SW 1271 (cell line): Measurements from ENCODE around the gene ARMCX6.
"Not testable (repeated sequence)": the region's sequence is repeated elsewhere in the genome, so short reads cannot be mapped to it uniquely, and the experiment has no call there.

Experiments used
- DNase-seq, 2 experiments: peaks; one replicate each; lab custom pipeline; 2025; lab: John Stamatoyannopoulos, UW

Gene ARMCX6

DNA sequence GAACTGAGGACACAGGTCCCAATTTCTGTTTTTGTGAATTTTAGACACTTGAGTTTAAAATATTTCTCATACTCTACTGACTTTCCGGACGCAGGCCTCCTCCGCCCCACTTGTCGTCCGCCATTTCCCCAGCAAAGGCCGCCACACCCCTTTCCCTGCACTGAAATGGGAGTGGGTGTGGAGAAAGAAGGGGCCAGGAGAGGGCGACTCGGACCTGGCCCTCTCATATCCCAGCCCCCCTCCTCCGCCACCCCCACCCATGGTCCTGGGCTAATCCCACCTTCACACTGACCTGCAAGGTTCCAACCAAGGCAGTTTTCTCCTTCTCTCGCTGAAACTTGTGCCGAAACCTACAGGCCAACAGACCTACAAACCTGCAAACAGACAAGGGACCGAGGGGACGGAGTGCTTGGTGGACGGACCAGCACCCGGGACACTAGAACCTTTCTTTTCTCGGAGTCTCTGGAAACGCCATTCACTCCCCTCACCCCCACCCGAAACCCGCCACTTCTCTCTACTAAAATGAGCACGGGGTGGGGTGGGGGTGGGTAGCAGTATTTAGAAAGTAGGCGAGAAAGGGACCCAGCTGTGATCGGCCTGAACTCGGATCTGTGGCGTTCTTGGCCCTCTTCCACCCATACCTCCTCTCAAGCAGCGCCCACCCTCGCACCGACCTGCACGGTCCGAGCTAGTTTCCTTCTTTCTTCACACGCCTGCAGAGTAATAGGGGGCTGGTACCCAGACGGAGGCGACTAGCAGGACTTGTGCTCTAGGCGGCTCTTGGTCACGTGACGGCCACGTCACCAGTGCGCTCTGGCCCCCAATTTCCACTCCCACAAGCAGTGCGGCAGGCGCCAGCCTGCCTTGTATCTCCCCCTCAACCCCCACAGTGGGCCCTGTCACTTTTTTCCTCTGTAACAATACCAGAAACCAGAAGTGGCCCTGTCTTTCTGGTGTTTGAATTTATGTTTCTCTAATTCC is at the start of gene ARMCX6:
Gene ARMCX6 (minus strand): TSS at position 790 of the 981 bp plus-strand sequence. CDS start 1,380 bp downstream, outside the sequence.
- DNase-seq = peak; percentile 0 to 29

- DNase-seq = no peak
These were observed 41.8 kb upstream of the ARMCX6 start, which contains the start of gene ARMCX2 for GRCh38 chrX:101659601-101660063. Gene ARMCX2, minus strand, starts transcription at chrX:101659850. Its CDS starts 2,262 bp downstream, at chrX:101657588.

DNA sequence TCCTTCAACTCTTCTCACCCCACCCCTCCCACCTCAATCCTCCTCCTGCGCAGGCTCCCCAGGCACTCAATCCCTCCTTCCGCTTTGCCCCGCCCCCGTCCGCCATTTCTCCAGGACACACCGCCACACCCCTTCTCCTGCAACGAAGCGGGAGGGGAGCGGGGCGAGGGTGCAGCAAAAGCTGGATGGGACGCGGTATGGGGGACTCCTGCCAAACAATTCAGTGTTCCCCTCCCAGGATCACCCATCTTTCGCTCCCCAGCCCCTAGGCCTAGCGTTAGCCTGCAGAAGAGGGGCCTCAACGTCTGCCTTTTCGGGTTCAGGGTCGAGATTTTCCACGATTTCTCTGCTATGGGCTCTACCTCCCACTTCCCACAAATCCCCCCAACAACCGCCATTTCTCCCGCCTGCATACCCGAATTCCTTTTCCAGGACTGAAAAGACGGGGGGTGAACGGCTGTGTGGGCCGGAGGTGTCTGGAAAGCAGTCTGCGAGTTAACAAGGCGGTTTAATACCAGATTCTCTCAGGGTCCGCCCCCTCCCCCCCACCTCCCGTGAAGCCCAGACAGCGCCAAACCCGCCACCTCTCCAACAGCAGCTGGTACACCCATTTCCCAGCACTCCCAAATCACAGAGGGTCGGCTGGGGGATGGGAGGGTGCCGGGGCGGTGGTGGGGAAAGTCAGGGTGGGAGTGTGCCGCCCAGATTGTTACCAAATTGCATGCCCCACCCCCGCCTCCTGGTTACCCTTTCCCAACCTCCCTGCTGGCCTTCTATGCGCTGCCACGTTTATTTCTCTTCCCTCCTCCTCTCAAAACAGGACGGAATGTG is 41.1 kb upstream of the ARMCX6 start:
- DNase-seq = peak; percentile 21 to 22

DNA sequence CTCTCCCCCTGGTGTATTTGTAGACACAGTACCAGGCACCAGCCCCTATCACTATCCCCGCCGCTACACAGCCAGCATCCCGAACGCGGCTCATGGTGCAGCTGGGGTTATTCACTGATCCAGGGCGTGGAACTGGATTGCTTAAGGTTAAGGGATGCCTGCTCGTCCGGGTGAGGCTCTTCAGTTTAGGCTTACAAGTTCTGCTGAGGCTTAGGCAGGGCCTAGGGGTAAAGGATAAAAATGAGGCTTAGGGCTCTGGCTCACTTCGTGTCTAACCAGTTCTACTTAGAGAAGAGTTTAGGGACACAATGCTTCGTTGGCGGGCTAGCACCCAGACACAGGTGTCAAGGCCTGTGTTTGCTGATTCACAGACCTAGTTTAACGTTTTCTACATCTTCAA is 39.7 kb upstream of the ARMCX6 start:
- DNase-seq = no peak

DNA sequence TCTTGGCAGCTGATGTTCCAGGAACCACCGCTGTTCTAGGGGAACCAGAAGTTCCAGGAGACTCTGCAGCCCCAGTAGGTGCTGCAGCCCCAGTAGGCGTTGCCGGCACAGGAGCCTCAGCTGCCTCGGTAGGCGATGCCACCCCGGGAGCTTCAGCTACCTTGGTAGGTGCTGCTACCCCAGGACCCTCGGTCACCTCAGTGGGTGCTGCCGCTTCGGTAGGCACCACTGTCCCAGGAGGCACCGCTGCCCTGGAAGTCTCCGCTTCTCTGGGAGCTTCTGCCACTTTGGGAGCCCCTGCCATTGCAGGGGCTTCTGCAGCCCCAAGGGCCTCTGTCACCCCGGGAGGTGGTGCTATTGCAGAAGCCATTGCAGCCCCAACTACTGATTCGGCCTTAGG is 39.0 kb upstream of the ARMCX6 start:
- DNase-seq = no peak

DNA sequence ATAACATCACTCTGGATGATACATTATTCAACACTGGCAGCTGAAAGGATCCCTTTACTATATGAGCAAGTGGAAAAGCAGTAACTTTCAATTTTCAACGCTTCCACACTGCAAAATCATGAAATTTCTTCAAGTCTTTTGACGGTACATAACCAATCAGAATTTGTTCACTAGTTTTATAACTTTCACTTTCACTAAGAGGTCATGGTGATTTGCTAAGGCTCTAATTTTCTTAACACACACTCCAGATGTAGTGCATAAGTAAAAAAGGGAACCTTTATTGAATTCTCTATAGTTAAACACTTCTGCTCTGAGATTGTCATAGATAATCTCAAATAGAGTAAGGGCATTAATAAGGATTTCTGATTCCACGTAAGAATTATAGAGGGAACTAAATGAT is 37.7 kb upstream of the ARMCX6 start:
- DNase-seq = no peak

- not testable (repeated sequence) for DNase-seq
These were observed 29.9 kb upstream of the ARMCX6 start for GRCh38 chrX:101647716-101648115.

DNA sequence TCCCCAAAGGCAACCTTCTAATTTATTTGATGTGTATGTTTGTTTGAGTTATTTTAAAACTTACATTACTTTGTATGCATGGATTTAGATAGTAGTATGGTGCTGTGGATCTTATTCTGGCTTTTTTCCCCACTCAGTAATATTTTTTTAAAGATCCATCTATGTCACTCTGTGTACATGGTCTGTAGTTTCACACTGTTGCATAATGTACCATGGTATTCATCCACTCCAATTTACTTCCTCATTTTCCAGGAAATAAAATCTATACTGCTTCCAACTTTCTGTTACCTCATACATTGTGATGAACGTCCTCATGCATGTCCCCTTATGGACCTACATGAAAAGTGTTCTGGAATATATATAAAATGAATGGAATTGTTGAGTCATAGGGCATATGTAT is 24.3 kb upstream of the ARMCX6 start:
- DNase-seq = no peak

GRCh38 chrX:101639583-101639982 is 21.8 kb upstream of the ARMCX6 start:
- no peak for DNase-seq

DNA sequence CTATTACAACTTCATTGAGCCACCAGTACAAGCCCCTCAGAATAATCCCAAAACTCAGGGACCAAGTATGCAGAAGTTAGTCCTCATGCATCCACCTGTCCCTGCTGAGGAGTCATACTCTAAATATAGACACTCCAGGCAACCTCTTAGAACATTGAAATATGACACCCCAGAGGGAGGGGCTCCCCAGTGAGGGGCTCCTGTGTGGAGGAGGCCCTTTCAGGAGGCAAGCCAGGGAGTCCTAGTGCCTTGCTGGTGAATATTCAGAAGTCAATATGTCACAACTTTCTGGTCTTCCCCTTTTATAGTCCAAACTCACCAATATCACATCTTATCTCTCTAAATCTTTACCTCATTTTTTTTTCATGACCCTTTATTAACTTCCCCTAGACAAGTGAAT is 1.6 kb upstream of the ARMCX6 start:
- DNase-seq = no peak

- no peak for DNase-seq
These were observed 12.1 kb downstream of the ARMCX6 start for GRCh38 chrX:101605728-101606127.

- no peak for DNase-seq
These were observed 12.7 kb downstream of the ARMCX6 start for GRCh38 chrX:101605146-101605545.

GRCh38 chrX:101602077-101602476 is 15.7 kb downstream of the ARMCX6 start:
- no peak for DNase-seq

GRCh38 chrX:101599592-101599991 is 18.2 kb downstream of the ARMCX6 start:
- DNase-seq = not testable (repeated sequence)

DNA sequence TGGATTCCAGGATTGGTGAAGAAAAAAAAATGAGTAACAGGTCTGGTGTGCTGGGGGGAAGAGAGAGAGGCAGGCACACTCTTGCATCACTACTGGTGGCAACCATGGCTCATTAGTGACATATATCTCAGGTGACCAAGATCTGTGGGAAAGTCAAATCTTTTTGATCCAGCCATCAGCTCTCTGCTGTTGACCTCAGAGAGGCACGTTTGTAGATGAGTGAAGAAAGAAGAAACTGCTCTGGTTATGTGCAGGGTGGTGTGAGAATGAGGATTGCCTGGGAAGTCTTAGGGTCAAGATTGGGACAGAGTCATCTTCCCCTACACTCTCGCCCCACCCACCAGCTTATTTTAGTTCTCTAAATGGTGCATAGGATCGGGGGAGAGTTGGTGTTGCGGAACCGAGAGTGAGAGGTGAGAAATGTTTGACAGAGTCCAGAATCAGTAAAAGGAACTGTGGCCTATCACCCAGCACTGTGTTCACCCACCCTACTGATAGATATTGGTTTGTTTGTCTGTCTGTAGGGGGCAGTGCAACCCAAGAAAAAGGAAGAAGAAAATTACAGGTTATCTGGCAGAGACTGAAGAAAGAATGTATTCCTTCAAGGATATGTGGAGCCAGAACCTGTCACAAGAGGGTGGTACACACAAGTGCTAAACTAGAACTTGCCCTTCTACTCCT is 21.9 kb downstream of the ARMCX6 start:
- DNase-seq = peak; percentile 0 to 50
